Endodermal cell (in vitro differentiated cells): ENCODE measurements around the gene FCN1. TPM values are rescaled to one million over a fixed set of nuclear protein-coding genes. Genes with fewer than 3 reads are reported as not detected.

Source experiments
- DNase-seq: peaks from one replicate; pipeline ENCODE4 v3.0.0-alpha.2; 2017
- H3K27ac ChIP-seq: 2 replicates; pipeline ENCODE4 v1.5.1; 2013; ENCODE audit warnings: mild to moderate bottlenecking, low read depth, low read length, moderate library complexity
- H3K27me3 ChIP-seq: 2 replicates; pipeline ENCODE4 v1.6.1; 2013; ENCODE audit warnings: mild to moderate bottlenecking, low read length, moderate library complexity; ENCODE audit not compliant: insufficient read depth, control insufficient read depth, poor library complexity, severe bottlenecking
- H3K36me3 ChIP-seq: 2 replicates; pipeline ENCODE4 v1.7.0; 2013; ENCODE audit warnings: mild to moderate bottlenecking, low read length, moderate library complexity; ENCODE audit not compliant: control insufficient read depth, insufficient read depth
- H3K4me1 ChIP-seq: one replicate; pipeline ENCODE4 v1.7.0; 2013; ENCODE audit warnings: low read length; ENCODE audit not compliant: control insufficient read depth, insufficient read depth
- H3K4me3 ChIP-seq: 2 replicates; pipeline ENCODE4 v1.5.1; 2013; ENCODE audit warnings: mild to moderate bottlenecking, low read length, moderate library complexity
- H3K9ac ChIP-seq: 2 replicates; pipeline ENCODE4 v1.6.1; 2013; ENCODE audit warnings: mild to moderate bottlenecking, low read length, moderate library complexity; ENCODE audit not compliant: poor library complexity, severe bottlenecking; ENCODE audit errors: extremely low read depth
- H3K9me3 ChIP-seq: 2 replicates; pipeline ENCODE4 v1.6.1; 2013; ENCODE audit warnings: mild to moderate bottlenecking, low read length, moderate library complexity; ENCODE audit not compliant: control insufficient read depth
- H3K27ac Mint-ChIP-seq: 2 replicates; pipeline ENCODE4 v1.8.0; 2020; ENCODE audit warnings: mixed read lengths
- H3K27me3 Mint-ChIP-seq: 2 replicates; pipeline ENCODE4 v1.8.0; 2021; ENCODE audit warnings: mild to moderate bottlenecking, mixed read lengths; ENCODE audit not compliant: insufficient read depth
- H3K36me3 Mint-ChIP-seq: 2 replicates; pipeline ENCODE4 v1.8.0; 2020; ENCODE audit warnings: low read depth, mixed read lengths
- H3K4me1 Mint-ChIP-seq: 2 replicates; pipeline ENCODE4 v1.8.0; 2020; ENCODE audit warnings: mixed read lengths
- H3K4me3 Mint-ChIP-seq: 2 replicates; pipeline ENCODE4 v1.8.0; 2020; ENCODE audit warnings: mild to moderate bottlenecking, moderate library complexity, mixed read lengths
- H3K9me3 Mint-ChIP-seq: 2 replicates; pipeline ENCODE4 v1.8.0; 2020; ENCODE audit warnings: mild to moderate bottlenecking, mixed read lengths
- WGBS, 2 experiments: methylation state at CpG; one replicate each; pipeline versions ENCODE4 v1.1.5 to v1.1.7; 2013; ENCODE audit warnings: missing lambda C conversion rate in 2 of 2, mixed read lengths in 1 of 2; ENCODE audit not compliant: insufficient coverage in 1 of 2, insufficient read length in 1 of 2; 5-methylcytosine and 5-hydroxymethylcytosine counted together
- total RNA-seq, 2 donors: library from RNA; stranded (reverse); fragmentation: NEBNext Ultra II Directional in 1 of 2; extraction: Animal tissue kit (Norgen Biotek cat#: 25700) in 1 of 2; gene quantifications; 2 replicates in 1 of 2; 3 replicates in 1 of 2; pipeline ENCODE4 v1.2.1, GENCODE V29; 2021
- TF ChIP-seq, protein P1 (sequence below): fragments of 200-600 bp; sonication (generic); conservative IDR thresholded peaks from 2 replicates; pipeline ENCODE4 v1.5.0; 2021; ENCODE audit warnings: antibody characterized with exemption, mild to moderate bottlenecking

The FCN1 gene
- total RNA-seq, 2 donors from 2014 or later = not detected

DNA sequence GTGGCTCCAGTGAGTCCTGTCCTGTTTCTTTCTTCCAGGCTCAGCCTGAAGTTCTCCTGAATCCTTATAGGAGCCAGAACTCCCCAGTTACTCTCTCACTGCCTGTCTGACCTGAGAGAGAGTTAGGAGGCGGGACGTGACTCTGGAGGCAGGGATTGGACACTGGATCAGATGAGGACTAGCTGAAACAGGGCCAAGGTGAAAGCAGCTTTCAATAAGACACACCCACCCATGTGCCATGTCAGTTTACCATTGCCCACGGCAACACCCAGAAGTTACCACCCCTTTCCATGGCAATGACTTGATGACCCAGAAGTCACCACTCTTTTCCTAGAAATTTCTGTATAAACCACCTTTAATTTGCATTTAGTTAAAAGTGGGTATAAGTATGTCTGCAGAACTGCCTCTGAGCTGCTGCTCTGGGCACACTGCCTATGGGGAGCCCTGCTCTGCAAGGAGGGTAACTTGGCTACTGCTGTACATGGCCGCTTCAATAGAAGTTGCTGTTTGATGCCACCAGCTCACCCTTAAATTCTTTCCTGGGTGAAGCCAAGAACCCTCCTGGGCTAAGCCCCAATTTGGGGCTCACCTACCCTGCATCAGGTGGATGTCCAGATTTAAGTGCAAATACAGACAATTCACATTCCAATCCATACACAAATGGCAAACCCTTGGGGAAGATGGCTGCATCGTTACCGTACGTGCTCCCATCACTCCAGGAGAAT is 23.4 kb downstream of the FCN1 start:
- H3K4me1 ChIP-seq = no peaks in the 10 kb centered on the region
- H3K27ac Mint-ChIP-seq = no peak overlapping the region
- peaks cover 25% of the 10 kb centered on the region for H3K9me3 Mint-ChIP-seq
- DNase-seq = peak; percentile 20
- WGBS, 2 experiments = 87 to 94% methylated on average over 3 to 7 of the region's 7 CpGs
- no peaks in the 10 kb centered on the region for H3K4me1 Mint-ChIP-seq
- no peak overlapping the region for H3K4me3 ChIP-seq
- no peak overlapping the region for H3K27ac ChIP-seq
- no peaks in the 10 kb centered on the region for H3K27me3 ChIP-seq
- H3K36me3 ChIP-seq = no peaks in the 10 kb centered on the region
- H3K27me3 Mint-ChIP-seq = peaks cover 3% of the 10 kb centered on the region
- no peak overlapping the region for H3K9ac ChIP-seq
- H3K4me3 Mint-ChIP-seq = no peak overlapping the region
- peaks cover 9% of the 10 kb centered on the region for H3K9me3 ChIP-seq
- no peaks in the 10 kb centered on the region for H3K36me3 Mint-ChIP-seq
- TF ChIP-seq, protein P1, sequence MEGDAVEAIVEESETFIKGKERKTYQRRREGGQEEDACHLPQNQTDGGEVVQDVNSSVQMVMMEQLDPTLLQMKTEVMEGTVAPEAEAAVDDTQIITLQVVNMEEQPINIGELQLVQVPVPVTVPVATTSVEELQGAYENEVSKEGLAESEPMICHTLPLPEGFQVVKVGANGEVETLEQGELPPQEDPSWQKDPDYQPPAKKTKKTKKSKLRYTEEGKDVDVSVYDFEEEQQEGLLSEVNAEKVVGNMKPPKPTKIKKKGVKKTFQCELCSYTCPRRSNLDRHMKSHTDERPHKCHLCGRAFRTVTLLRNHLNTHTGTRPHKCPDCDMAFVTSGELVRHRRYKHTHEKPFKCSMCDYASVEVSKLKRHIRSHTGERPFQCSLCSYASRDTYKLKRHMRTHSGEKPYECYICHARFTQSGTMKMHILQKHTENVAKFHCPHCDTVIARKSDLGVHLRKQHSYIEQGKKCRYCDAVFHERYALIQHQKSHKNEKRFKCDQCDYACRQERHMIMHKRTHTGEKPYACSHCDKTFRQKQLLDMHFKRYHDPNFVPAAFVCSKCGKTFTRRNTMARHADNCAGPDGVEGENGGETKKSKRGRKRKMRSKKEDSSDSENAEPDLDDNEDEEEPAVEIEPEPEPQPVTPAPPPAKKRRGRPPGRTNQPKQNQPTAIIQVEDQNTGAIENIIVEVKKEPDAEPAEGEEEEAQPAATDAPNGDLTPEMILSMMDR = no peak

DNA sequence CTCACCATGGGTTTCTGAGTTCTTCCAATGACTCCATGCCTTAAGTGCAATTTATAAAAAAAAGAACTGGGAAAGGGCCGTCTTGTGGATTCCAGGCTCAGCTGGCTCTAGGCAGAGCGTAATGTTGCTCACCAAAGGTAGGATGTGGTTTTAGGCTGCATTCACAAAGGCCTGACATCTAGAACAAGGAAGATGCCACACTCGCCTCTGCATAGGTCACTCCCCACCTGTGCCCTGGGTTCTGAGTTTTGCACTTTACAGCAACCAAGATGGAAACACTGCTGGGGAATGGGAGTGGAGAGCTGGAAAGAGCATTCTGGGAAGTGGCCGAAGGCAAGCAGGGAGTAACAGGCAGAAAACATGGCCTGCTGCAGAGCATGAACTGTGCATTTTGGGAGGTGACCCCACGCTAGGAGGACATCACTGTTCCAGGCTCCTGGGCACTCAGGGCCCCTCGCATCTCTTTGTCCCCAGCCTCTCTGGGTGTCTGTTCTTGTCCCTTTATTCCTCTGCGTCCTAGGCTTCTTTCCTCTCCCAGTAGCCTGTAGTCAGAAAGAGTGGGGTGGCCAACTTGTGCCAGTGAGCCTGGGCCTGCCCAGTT is 24.8 kb downstream of the FCN1 start:
- H3K4me3 Mint-ChIP-seq = no peak overlapping the region
- H3K4me1 ChIP-seq = no peaks in the 10 kb centered on the region
- H3K27me3 ChIP-seq = no peaks in the 10 kb centered on the region
- H3K4me1 Mint-ChIP-seq = no peaks in the 10 kb centered on the region
- no peaks in the 10 kb centered on the region for H3K36me3 ChIP-seq
- peaks cover 3% of the 10 kb centered on the region for H3K27me3 Mint-ChIP-seq
- DNase-seq = peak; percentile 10
- no peak overlapping the region for H3K9ac ChIP-seq
- peaks cover 23% of the 10 kb centered on the region for H3K9me3 Mint-ChIP-seq
- 89 to 90% methylated on average over 6 to 7 of the region's 7 CpGs for WGBS, 2 experiments
- TF ChIP-seq, protein P1 = no peak
- no peaks in the 10 kb centered on the region for H3K36me3 Mint-ChIP-seq
- H3K27ac ChIP-seq = no peak overlapping the region
- peaks cover 9% of the 10 kb centered on the region for H3K9me3 ChIP-seq
- no peak overlapping the region for H3K4me3 ChIP-seq
- no peak overlapping the region for H3K27ac Mint-ChIP-seq

DNA sequence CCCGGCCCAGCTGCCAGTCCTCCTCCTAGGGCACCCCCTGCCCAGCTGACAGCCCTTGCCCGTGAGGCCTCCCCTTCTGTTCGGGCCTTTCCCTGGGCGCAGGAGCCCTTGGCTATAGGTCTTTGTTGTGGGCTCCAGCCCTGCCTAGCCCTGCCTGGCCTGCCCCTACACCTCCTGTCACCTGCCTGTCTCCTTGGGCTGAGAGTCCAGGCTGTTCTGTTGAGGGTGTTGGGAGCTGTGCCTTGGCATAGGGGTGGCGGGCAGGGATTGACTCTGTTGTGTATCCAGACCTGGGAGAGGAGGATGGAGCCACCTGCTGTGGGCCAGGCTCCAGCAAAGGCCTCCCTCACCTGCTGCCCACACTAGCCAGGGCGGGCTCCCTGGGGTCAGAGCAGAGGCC is 25.5 kb downstream of the FCN1 start:
- WGBS, 2 experiments = 96 to 100% methylated on average over 1 to 6 of the region's 6 CpGs
- Histone ChIP-seq H3K9ac (no peak overlapping the region), H3K27ac (no peak overlapping the region), H3K36me3 (no peaks in the 10 kb centered on the region), H3K9me3 (peaks cover 9% of the 10 kb centered on the region), H3K4me3 (no peak overlapping the region), H3K4me1 (no peaks in the 10 kb centered on the region), H3K27me3 (no peaks in the 10 kb centered on the region)
- H3K4me3 Mint-ChIP-seq = no peak overlapping the region
- DNase-seq = no peak
- H3K36me3 Mint-ChIP-seq = no peaks in the 10 kb centered on the region
- no peak overlapping the region for H3K27ac Mint-ChIP-seq
- H3K9me3 Mint-ChIP-seq = peaks cover 23% of the 10 kb centered on the region
- peaks cover 3% of the 10 kb centered on the region for H3K27me3 Mint-ChIP-seq
- TF ChIP-seq, protein P1 = no peak
- no peaks in the 10 kb centered on the region for H3K4me1 Mint-ChIP-seq
